HG02885 (cell line): ENCODE results near the gene CPM.
A peak's percentile ranks its signal among the peaks of the same experiment; 100 is the strongest.
"Not testable (repeated sequence)": the region's sequence is repeated elsewhere in the genome, so short reads cannot be mapped to it uniquely, and the experiment has no call there.

Experiments used
- ATAC-seq: cut with Tn5 transposase; IDR thresholded peaks from one replicate; pipeline ENCODE4 v1.9.1; 2021; ENCODE audit warnings: mild to moderate bottlenecking; ENCODE audit not compliant: unreplicated experiment, poor library complexity

Gene CPM

DNA sequence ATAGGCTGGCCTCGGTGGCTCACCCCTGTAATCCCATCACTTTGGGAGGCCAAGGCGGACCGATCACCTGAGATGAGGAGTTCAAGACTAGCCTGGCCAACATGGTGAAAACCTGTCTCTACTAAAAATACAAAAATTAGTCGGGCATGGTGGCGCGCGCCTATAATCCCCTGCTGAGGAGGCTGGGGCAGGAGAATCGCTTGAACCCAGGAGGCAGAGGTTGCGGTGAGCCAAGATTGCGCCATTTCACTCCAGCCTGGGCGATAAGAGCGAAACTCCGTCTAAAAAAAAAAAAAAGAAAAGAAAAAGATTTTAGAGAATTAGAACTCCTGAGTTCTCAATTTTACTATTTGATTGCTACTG is 123.0 kb downstream of the CPM start:
- ATAC-seq, result not testable (repeated sequence)

DNA sequence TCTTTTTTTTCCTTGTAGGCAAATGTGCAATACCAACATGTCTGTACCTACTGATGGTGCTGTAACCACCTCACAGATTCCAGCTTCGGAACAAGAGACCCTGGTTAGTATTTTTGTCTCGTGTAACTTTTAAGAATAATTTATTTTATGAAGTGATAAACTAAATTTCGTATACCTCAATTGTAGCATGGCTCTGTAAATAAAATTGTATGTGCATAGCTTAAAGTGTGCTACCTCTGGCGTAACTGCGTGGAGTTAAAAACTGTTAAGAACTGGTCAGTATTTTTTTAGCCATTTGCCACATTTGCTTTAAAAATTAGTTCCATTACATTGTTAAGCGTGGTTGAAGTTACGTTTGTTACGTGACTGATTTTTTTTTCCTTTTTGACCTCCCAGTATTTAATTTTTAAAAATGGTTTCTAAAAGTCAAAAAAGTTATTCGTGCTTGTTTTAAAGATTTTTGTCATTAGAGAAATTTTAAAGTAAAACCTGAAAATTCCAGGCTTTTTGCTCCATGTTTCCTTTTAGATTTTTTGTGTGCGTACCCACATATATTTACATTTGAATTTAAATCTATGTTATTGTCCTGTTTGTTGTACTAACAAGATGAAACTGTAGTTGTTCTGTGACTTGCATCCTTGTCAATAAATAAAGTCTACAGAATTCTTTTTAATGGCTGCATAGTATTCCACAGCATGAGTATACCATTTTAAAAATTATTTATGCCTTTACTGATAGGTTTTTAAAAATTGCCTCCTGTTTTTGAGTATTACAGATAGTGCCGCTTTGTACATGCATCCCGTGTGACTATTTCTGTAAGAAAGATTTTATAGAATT is 123.6 kb downstream of the CPM start:
- ATAC-seq, result no peak

DNA sequence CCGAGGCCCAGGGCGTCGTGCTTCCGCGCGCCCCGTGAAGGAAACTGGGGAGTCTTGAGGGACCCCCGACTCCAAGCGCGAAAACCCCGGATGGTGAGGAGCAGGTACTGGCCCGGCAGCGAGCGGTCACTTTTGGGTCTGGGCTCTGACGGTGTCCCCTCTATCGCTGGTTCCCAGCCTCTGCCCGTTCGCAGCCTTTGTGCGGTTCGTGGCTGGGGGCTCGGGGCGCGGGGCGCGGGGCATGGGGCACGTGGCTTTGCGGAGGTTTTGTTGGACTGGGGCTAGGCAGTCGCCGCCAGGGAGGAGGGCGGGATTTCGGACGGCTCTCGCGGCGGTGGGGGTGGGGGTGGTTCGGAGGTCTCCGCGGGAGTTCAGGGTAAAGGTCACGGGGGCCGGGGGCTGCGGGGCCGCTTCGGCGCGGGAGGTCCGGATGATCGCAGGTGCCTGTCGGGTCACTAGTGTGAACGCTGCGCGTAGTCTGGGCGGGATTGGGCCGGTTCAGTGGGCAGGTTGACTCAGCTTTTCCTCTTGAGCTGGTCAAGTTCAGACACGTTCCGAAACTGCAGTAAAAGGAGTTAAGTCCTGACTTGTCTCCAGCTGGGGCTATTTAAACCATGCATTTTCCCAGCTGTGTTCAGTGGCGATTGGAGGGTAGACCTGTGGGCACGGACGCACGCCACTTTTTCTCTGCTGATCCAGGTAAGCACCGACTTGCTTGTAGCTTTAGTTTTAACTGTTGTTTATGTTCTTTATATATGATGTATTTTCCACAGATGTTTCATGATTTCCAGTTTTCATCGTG is 124.4 kb downstream of the CPM start:
- ATAC-seq, result peak; percentile 60

DNA sequence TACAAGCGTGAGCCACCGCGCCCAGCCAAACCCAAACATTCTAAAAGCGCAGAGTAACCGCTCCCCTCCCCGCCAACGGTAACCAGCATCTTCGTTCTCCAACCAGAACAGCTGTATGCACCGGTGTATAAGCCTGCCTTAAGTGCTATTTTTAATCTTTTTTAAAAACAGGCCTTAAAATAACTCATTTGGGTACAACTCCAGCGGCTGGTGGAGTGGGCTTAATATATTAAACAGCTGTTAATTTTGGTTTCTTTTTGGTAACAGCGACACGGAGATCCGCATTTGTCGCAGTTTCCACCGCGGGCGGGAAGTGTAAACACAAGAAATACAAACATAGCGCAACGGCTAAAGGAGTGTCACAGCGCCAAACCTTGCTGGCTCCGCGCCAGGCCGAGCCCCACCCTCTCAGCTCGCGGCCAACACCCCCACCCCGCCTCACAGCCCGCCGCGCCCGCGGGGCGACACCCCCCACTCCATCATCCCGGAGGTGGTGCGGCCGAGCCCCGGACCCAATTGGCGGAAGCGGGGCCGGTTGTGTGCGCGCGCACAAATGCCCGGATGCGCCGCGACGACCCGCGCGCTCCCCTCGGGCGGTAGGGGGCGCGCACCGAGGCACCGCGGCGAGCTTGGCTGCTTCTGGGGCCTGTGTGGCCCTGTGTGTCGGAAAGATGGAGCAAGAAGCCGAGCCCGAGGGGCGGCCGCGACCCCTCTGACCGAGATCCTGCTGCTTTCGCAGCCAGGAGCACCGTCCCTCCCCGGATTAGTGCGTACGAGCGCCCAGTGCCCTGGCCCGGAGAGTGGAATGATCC is 125.2 kb downstream of the CPM start, which contains the start of gene MDM2:
Gene MDM2 (plus strand): TSS at position 602 of the 812 bp plus-strand sequence. CDS start 301 bp downstream, outside the sequence.
- peak; percentile 83 for ATAC-seq

DNA sequence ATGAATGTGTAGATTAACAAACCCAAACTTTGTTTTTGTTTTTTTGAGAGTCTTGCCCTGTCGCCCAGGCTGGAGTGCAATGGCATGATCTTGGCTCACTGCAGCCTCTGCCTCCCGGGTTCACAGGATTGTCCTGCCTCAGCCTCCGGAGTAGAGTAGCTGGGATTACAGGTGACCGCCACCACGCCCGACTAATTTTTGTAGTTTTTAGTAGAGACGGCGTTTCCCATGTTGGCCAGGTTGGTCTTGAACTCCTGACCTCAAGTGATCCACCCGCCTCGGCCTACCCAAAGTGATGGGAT is 125.7 kb downstream of the CPM start:
- ATAC-seq, result not testable (repeated sequence)

DNA sequence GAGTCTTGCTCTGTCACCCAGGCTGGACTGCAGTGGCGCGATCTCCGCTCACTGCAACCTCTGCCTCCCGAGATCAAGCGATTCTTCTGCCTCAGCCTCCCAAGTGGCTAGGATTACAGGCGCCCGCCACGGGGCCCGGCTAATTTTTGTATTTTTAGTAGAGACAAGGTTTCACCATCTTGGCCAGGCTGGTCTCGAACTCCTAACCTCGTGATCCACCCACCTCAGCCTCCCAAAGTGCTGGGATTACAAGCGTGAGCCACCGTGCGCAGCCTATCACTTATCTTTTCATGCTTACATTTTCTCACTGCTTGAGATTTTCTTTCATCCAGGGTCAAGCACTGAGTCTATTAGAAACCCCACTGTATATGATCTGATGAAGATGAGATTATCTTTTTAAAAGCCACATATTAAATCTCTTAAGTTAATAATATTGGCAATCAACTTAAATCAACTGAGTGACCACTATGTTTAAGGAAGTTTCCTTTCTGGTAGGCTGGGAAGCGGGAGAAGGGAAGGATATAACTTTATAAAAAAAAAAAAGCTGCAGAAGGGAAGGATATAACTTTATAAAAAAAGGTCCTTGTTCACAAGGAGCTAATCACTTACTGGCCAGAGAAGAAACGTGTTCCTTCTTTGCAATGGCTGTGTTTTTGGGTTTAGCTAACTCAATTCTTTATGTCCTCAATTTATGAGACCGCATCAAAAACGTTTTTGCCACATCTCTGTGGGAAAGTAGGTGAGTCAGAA is 126.3 kb downstream of the CPM start:
- ATAC-seq, result no peak

DNA sequence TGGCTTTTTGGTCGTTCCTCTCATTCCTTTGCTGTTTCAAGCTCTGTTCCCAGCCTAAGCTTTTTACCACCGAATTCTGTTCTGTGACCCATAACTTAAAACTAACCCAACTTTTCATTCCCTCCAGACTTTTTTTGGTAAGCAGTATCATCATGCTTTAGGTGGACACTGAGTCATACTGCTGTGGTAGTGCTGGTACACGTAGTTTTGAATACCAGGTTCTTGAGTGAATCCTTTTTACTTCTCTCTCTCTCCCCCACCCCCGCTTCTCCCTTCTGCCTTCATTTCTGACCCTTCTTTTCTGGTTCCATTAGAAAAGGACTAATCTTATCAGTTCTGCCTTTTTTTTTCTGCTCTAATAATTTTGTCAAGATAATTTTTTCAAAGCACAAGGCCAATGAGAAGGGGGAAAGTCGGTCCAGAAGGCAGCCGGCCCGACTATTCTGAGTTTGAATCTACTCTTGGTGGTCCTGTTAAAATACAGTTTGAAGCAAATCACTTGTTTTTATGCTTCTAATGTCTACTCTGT is 127.3 kb downstream of the CPM start:
- ATAC-seq, result no peak

DNA sequence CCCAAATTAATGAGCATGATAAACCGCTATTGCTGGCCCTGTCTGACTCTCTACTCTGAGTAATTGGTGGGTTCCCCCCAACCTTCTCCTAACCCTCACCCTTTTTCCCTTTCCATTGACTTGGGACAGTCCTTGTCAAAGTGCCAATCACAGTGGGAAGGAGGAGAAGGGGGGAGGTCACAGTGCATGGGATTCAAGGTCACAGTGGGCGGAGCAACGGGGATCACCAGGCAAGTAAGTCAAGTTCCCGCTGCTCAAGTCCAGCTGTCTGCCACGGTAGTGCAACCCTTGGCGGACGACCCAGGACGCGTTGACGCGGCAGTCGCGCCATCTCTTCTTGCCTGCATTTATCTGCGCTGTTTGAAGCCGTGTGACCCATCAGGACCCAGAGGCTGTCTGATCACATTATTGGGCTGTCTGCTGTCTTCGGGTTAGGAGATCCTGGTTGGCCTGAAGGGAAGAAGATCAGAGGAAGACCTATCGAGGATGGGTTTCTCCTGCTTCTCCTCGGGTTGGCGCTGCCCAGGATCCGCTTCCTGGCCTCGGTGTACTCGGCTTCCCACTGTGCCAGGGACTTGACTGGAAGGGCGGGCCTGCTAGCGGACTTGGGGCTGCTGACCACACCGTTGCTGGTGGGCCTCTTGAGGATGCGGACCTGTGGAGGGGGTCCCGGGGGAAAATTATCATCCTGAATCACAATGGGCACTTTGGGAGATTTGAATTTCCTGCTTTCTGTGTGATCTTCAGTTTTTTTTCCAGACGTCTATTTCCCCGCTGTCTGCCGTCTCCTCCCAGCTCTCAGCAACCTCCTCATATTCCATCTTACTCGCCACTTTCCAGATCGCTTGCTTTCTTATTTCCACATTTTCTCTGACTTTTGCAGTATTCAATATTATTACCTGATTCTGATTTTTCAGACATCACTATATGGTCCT is 128.0 kb downstream of the CPM start:
- no peak for ATAC-seq

DNA sequence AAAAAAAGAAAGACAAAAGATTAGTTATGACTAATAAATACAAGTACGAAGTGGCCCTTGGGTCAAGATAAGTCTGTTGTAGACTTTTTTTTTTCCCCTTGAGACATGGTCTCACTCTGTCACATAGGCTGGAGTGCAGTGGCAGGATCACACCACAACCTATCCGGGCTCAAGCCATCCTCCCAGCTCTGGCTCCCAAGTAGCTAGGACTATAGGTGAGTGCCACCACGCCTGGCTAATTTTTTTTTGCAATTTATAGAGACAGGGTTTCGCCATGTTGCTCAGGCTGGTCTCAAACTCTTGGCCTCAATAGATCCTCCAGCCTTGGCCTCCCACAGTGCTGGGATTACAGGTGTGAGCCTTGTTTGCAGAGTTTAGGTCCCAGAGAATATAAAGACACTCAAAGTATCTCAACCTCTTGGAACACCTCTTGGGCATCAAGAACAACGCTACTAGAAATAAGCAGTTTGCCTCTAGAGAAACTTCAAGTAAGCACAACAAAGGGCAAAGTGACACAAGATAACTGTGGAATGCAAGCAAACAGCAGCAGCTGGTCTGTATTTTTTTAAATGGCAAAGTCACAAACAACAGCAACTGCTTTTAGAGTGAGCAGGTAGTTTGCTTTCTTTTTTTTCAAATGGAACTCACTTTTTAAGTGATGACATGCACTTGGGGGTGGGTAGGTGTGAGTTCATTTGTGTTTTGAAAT is 128.9 kb downstream of the CPM start:
- no peak for ATAC-seq

DNA sequence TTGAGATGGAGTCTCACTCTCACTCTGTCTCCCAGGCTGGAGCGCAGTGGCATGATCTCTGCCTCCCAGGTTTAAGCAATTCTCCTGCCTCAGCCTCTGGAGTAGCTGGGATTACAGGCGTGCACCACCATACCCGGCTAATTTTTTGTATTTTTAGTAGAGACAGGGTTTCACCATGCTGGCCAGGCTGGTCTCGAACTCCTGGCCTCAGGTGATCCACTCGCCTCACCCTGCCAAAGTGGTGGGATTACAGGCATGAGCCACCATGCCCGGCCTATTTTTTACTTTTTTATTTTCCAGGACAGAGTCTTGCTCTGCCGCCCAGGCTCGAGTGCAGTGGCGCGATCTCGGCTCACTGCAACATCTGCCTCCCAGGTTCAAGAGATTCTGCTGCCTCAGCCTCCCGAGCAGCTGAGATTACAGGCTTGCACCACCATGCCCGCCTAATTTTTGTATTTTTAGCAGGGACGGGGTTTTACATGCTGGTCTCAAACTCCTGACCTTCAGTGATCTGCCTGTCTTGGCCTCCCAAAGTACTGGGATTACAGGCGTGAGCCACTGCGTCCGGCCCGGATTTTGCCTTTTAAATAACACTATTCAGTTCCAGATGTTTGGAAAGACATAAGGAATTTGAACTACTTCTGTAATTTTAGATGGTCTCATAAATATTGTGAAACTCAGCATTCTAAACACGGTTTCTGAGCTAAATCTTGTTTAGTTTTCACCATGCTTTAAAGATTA is 129.9 kb downstream of the CPM start:
- not testable (repeated sequence) for ATAC-seq

DNA sequence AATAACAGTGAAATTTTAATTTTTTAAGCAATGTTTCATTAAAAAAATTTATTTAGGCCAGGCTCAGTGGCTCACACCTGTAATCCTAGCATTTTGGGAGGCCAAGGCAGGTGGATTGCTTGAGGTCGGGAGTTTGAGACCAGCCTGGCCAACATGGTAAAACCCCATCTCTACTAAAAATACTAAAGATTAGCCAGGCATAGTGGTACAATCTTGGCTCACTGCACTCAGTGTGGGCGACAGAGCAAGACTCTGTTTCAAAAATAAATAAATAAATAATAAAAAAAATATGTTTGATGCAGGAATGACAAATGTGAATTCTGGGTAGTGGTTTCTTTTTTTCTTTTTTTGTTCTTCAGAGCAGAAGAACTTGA is 130.6 kb downstream of the CPM start:
- ATAC-seq, result not testable (repeated sequence)
